Immature natural killer cell (primary cell): ENCODE measurements around the gene MSTO1. TPM values are rescaled to one million over a fixed set of nuclear protein-coding genes. Genes with fewer than 3 reads are reported as not detected.
"Not testable (repeated sequence)": the region's sequence is repeated elsewhere in the genome, so short reads cannot be mapped to it uniquely, and the experiment has no call there.

Experiments
- DNase-seq, 3 donors: peaks; one replicate each; pipeline ENCODE4 v3.0.0; 2022; ENCODE audit warnings: mixed read lengths in 1 of 3
- H3K27ac Mint-ChIP-seq, 6 donors: one replicate each; pipeline ENCODE4 v1.8.0; 2020; ENCODE audit warnings: mixed read lengths in 6 of 6, mild to moderate bottlenecking in 5 of 6, inconsistent platforms in 4 of 6, moderate library complexity in 3 of 6
- H3K27me3 Mint-ChIP-seq, 3 donors: one replicate each; pipeline ENCODE4 v1.8.0; 2020 to 2021; ENCODE audit warnings: low read depth in 3 of 3, mild to moderate bottlenecking in 3 of 3, mixed read lengths in 3 of 3, moderate library complexity in 3 of 3, inconsistent platforms in 1 of 3
- H3K36me3 Mint-ChIP-seq, 3 donors: one replicate each; pipeline ENCODE4 v1.8.0; 2020; ENCODE audit warnings: mixed read lengths in 3 of 3, inconsistent platforms in 2 of 3, mild to moderate bottlenecking in 2 of 3
- H3K4me1 Mint-ChIP-seq, 2 donors: one replicate each; pipeline ENCODE4 v1.8.0; 2020; ENCODE audit warnings: inconsistent platforms in 2 of 2, mild to moderate bottlenecking in 2 of 2, mixed read lengths in 2 of 2, moderate library complexity in 1 of 2
- H3K4me3 Mint-ChIP-seq, 5 donors: one replicate each; pipeline ENCODE4 v1.8.0; 2020; ENCODE audit warnings: mild to moderate bottlenecking in 5 of 5, mixed read lengths in 5 of 5, inconsistent platforms in 3 of 5, moderate library complexity in 3 of 5
- H3K9me3 Mint-ChIP-seq, 6 donors: one replicate each; pipeline ENCODE4 v1.8.0; 2020; ENCODE audit warnings: mild to moderate bottlenecking in 6 of 6, mixed read lengths in 6 of 6, inconsistent platforms in 4 of 6, moderate library complexity in 3 of 6
- polyA plus RNA-seq, 3 donors: library from polyadenylated mRNA; unstranded; fragments of 300-500 nt; fragmentation: Illumina TruSeq; gene quantifications; one replicate each; pipeline ENCODE4 v1.2.3, GENCODE V29; 2021

The MSTO1 gene
- polyA plus RNA-seq, 3 donors from 2014 or later = 7.5 to 20.0 (median 8.7) TPM

DNA sequence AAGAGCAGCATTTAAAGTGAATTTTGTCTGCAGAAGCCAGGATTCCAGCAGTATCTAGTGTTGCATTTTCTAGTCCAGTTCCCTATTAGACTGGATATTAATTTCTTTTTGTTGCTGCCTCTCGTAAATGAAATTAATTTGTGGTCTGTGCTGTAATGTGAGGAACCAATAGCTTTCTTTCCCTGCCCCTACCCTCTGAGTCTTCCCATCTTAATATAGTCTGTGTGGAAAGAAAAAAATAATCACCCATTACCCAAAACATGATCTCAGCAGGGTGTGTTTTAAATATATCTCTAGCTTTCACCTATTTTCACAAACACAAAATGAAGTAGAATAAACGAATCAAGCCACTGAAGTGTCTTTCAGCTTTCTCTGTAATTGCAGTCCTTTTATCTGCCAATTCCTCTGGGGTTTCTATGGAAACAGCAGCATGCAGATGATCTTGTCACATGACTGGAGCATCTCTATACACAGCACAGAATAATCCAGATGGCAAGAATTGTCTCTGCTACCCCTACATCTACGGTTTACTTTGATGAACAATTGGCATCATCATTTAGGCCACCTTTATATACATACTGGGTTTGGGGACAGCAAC is 14.0 kb upstream of the MSTO1 start:
- not testable (repeated sequence) for H3K4me1 Mint-ChIP-seq

DNA sequence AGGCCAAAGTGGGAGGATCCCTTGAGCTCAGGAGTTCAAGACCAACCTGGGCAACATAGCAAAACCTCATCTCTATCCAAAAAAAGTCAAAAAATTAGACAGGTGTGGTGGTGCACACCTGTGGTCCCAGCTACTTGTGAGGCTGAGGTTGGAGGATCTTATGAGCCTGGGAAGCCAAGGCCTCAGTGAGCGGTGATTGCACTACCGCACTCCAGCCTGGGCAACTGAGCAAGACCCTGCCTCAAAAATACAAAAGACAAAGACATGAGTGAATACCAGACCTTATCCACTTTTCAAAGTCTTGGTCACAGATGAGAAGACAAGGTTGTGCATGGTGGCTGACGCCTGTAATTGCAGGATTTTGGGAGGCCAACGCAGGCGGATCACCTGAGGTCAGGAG is 13.2 kb upstream of the MSTO1 start:
- Mint-ChIP-seq H3K9me3 (no peaks in the 10 kb centered on the region), H3K4me3 (no peak overlapping the region), H3K36me3 (no peaks in the 10 kb centered on the region), H3K4me1 (peaks cover 2 to 8% of the 10 kb centered on the region in 2 donors), H3K27me3 (no peaks in the 10 kb centered on the region), H3K27ac (no peak overlapping the region)
- no peak for DNase-seq

More for the DNA sequence above, 14.0 kb upstream of the MSTO1 start:
- H3K4me3 Mint-ChIP-seq, H3K27me3 Mint-ChIP-seq, DNase-seq, H3K9me3 Mint-ChIP-seq, H3K36me3 Mint-ChIP-seq: not testable (repeated sequence)
- peak overlapping the region in 1 of 6 donors; percentile 13 for H3K27ac Mint-ChIP-seq

DNA sequence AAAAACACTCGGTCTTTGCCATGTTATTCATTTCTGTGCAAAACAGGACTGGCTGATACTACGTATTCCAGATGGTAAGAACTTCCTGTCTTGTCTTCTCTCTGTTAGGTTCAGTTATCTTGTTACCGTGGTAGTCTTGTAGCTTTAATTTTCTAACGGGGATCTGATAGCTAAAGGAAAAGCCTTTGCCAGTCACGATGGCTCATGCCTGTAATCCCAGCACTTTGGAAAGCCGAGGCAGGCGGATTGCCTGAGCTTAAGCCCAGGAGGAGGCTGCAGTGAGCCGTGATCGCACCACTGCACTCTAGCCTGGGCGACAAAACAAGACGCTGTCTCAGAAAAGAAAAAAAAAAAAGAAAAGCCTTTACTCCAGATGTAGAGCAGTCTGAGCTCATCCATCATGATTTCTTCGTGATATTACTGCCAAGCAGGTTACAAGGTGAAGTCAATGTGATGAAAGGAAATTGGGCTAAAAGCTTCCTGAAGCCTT is 11.1 kb upstream of the MSTO1 start:
- H3K9me3 Mint-ChIP-seq = no peaks in the 10 kb centered on the region
- H3K27ac Mint-ChIP-seq = no peak overlapping the region
- H3K4me3 Mint-ChIP-seq = peak overlapping the region in 4 of 5 donors; percentile 5 to 65 (median 50)
- no peaks in the 10 kb centered on the region for H3K36me3 Mint-ChIP-seq
- H3K27me3 Mint-ChIP-seq = no peaks in the 10 kb centered on the region
- no peak for DNase-seq
- peaks cover 2 to 8% of the 10 kb centered on the region in 2 donors for H3K4me1 Mint-ChIP-seq

DNA sequence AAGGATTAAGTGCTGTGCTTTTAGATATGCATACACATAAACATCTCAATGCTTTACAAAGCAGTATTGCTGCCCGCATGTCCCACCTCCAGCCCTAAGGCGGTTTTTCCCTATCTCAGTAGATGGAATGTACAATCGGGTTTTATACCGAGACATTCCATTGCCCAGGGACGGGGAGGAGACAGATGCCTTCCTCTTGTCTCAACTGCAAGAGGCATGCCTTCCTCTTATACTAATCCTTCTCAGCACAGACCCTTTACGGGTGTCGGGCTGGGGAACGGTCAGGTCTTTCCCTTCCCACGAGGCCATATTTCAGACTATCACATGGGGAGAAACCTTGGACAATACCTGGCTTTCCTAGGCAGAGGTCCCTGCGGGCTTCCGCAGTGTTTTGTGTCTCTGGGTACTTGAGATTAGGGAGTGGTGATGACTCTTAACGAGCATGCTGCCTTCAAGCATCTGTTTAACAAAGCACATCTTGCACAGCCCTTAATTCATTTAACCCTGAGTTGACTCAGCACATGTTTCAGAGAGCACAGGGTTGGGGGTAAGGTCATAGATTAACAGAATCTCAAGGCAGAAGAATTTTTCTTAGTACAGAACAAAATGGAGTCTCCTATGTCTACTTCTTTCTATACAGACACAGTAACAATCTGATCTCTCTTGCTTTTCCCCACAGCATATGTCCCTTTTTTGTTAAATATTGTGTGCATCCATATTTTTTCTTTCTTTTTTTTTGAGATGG is 10.0 kb upstream of the MSTO1 start:
- DNase-seq, H3K36me3 Mint-ChIP-seq, H3K4me3 Mint-ChIP-seq, H3K27ac Mint-ChIP-seq, H3K9me3 Mint-ChIP-seq, H3K4me1 Mint-ChIP-seq, H3K27me3 Mint-ChIP-seq: not testable (repeated sequence)

DNA sequence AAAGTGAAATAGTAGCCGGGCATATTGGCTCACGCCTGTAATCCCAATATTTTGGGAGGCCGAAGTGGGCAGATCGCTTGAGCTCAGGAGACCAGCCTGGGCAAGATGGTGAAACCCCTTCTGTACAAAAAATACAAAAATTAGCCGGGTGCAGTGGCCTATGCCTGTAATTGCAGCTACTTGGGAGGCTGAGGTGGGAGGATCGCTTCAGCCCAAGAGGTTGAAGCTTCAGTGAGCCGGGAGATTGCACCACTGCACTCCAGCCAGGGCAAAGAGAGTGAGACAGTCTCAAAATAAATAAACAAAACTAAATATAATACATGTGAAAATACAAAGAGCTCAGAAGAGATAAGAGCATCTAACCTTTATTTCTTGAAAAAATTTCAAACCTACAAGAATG is 2.3 kb upstream of the MSTO1 start:
- H3K9me3 Mint-ChIP-seq = no peaks in the 10 kb centered on the region
- H3K27ac Mint-ChIP-seq = no peak overlapping the region
- H3K36me3 Mint-ChIP-seq = peaks cover 0 to 5% (median 0%) of the 10 kb centered on the region in 3 donors
- peaks cover 7 to 8% of the 10 kb centered on the region in 2 donors for H3K4me1 Mint-ChIP-seq
- H3K27me3 Mint-ChIP-seq = peaks cover 0 to 7% (median 4%) of the 10 kb centered on the region in 3 donors
- peak overlapping the region in 3 of 5 donors; percentile 43 to 49 (median 48) for H3K4me3 Mint-ChIP-seq
- no peak for DNase-seq

DNA sequence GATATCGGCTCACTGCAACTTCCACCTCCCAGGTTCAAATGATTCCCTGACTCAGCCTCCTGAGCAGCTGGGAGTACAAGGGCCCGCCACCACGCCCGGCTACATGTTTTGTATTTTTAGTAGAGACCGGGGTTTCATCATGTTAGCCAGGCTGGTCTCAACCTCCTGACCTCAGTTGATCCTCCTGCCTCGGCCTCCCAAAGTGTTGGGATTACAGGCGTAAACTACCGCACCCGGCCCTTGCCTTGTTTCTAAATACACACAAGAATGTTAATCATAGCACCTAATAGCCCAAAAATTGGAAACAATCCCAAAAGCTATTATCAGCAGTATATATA is 1.2 kb upstream of the MSTO1 start:
- Mint-ChIP-seq H3K27ac (no peak overlapping the region), H3K27me3 (peaks cover 0 to 7% (median 4%) of the 10 kb centered on the region in 3 donors), H3K9me3 (no peaks in the 10 kb centered on the region), H3K4me1 (peaks cover 7 to 8% of the 10 kb centered on the region in 2 donors), H3K4me3 (peak overlapping the region in 4 of 5 donors; percentile 50 to 59 (median 53)), H3K36me3 (peaks cover 0 to 5% (median 0%) of the 10 kb centered on the region in 3 donors)
- no peak for DNase-seq

DNA sequence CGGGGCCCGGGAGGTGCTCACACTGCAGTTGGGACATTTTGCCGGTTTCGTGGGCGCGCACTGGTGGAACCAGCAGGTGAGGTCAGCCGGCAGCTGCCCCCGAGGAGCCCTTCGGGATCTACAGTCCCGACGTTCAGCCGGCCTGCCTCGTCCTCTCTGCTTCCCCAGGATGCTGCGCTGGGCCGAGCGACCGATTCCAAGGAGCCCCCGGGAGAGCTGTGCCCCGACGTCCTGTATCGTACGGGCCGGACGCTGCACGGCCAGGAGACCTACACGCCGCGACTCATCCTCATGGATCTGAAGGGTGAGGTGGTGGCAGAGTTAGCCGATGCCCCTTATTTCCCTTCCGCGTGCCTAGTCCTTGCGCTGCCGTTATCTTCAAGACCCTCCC is 234 bp downstream of the MSTO1 start:
- not testable (repeated sequence) for H3K4me1 Mint-ChIP-seq, DNase-seq, H3K9me3 Mint-ChIP-seq, H3K27me3 Mint-ChIP-seq, H3K27ac Mint-ChIP-seq, H3K36me3 Mint-ChIP-seq
- peak overlapping the region; percentile 92 to 99 (median 98) for H3K4me3 Mint-ChIP-seq

DNA sequence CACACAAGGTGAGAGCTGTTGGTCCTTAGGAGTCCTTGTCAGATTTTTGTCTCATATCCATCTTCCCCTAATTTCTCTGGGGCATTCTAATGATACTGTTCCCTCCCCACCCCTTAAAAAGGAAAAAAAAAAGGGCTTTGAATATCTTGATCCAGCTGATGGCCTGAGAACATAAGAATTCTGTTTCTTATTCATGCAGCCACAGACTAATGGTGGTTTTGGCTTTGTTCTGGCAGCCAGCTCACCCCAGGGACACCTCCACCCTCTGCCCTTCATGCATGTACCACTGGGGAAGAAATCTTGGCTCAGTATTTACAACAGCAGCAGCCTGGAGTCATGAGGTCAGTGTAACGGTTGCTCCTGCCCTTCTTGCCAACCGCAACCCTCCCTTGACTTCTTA is 3.2 kb downstream of the MSTO1 start:
- not testable (repeated sequence) for DNase-seq, H3K4me3 Mint-ChIP-seq, H3K27ac Mint-ChIP-seq, H3K4me1 Mint-ChIP-seq, H3K27me3 Mint-ChIP-seq, H3K9me3 Mint-ChIP-seq, H3K36me3 Mint-ChIP-seq

DNA sequence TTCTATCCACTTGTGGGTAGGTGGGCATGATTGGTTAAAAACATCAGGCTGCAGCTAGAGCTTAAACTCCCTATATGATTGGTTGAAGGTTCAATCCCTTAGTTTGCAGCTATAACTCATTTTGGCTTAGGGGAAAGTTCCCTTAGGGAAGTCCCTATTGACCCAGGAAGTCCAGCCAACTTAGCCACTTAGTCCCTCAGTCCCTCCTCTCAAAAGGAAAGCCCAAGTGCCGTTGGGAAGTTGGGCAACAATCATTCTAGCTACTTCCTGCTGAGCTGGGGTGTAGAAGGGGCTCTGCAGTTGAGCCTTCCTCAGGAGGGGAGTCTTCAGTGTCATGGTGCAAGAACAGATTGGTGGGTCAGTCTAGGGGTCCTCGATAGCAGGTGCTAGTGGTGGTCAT is 12.2 kb downstream of the MSTO1 start:
- H3K27me3 Mint-ChIP-seq = no peaks in the 10 kb centered on the region
- H3K9me3 Mint-ChIP-seq = peaks cover 0 to 3% (median 0%) of the 10 kb centered on the region in 6 donors
- no peak overlapping the region for H3K27ac Mint-ChIP-seq
- peaks cover 0 to 8% (median 4%) of the 10 kb centered on the region in 3 donors for H3K36me3 Mint-ChIP-seq
- no peak for DNase-seq
- no peak overlapping the region for H3K4me3 Mint-ChIP-seq
- no peaks in the 10 kb centered on the region for H3K4me1 Mint-ChIP-seq

DNA sequence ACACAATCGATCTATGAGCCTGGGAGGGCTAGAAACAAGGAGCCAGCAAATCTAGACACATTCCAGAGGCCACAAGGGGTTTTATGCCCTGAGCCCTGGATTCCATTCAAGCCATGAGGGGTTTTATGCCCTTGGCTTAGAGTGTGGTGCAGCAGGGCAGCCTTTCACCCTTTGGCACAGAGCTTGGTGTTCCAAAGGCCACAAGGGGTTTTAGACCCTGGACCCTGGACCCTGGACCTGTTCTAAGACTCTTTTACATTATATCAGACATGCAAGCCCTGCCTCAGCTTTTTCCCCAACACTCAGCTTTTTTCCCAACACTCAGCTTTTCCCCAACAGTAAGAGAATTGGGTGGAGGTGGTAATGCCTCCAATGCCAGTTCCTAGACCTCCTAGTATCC is 13.3 kb downstream of the MSTO1 start:
- Mint-ChIP-seq H3K27me3 (no peaks in the 10 kb centered on the region), H3K36me3 (peaks cover 0 to 8% (median 4%) of the 10 kb centered on the region in 3 donors), H3K4me1 (no peaks in the 10 kb centered on the region), H3K9me3 (peaks cover 0 to 3% (median 0%) of the 10 kb centered on the region in 6 donors), H3K27ac (no peak overlapping the region), H3K4me3 (no peak overlapping the region)
- DNase-seq = no peak

DNA sequence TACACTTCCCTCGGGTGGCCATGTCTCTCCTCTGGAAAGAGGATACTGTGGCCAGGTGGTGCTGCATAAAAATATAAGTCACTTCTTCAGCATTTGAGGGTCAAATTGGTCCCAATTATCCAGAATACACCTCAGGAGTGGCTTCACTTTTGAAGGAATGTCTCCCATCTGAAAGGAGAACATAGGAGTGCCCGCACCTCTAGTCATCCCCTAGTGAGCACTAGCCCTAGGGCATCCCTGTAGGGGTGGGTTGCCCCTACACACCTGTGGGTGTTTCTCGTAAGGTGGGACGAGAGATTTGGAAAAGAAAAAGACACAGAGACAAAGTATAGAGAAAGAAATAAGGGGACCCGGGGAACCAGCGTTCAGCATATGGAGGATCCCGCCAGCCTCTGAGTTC is 16.4 kb downstream of the MSTO1 start:
- H3K27me3 Mint-ChIP-seq, H3K4me1 Mint-ChIP-seq, DNase-seq, H3K27ac Mint-ChIP-seq, H3K36me3 Mint-ChIP-seq, H3K9me3 Mint-ChIP-seq, H3K4me3 Mint-ChIP-seq: not testable (repeated sequence)

DNA sequence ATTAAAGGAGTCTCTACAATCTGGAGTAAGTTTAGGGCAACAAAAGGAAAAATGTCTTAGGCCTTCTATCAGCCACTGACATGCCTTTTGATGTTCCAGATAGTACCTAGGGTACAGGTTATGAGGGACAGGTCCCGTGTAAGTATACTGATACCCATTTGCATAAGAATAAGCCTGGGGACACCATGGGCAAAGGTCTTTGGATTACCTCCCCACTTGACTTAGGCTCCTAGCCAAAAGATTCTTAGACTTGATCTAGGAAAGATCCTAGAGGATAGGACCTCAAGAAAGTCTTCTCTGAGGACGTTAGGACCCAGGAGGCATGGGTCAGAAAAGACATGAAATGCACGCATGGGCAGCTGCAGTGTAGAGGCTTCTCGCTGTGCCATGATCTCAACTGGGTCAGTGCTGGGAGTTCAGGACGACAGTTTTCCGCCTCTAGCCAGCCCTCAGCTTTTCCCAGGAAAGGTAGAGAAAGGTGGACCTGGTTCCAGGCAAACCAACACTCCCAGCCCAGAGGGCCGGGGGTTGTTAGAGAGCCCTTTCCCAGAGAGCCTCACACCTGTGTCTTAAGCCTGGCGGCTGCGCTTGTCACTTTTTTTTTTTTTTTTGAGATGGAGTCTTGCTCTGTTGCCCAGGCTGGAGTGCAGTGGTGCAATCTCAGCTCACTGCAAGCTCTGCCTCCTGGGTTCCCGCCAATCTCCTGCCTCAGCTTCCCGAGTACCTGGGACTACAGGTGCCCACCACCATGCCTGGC is 26.6 kb downstream of the MSTO1 start:
- H3K27me3 Mint-ChIP-seq = peaks cover 4 to 11% (median 8%) of the 10 kb centered on the region in 3 donors
- peaks cover 23 to 25% of the 10 kb centered on the region in 2 donors for H3K4me1 Mint-ChIP-seq
- peak overlapping the region; percentile 93 to 97 (median 96) for H3K27ac Mint-ChIP-seq
- H3K4me3 Mint-ChIP-seq = peak overlapping the region; percentile 93 to 98 (median 96)
- H3K36me3 Mint-ChIP-seq = peaks cover 0 to 2% (median 2%) of the 10 kb centered on the region in 3 donors
- peaks cover 0 to 3% (median 2%) of the 10 kb centered on the region in 6 donors for H3K9me3 Mint-ChIP-seq
- DNase-seq = no peak

DNA sequence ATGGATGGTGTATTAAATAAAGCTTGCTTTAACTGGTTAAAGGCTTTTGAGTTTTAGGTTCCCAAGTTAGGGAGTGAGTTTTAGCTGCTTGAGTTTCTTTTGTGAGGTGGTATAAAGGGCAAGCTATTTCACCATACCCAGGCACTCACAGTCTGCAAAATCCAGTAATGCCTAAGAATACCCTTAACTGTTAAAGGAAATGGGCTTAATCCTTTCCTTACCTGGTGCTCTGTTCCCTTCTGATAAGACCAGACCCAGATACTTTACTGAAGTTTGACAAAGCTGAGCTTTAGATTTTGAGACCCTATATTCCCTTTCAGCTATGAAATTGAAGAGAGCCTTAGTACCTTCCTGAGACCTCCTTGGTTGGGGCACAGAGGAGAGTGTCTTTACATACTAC is 30.3 kb downstream of the MSTO1 start:
- Mint-ChIP-seq H3K36me3 (peaks cover 7 to 13% (median 8%) of the 10 kb centered on the region in 3 donors), H3K4me1 (peaks cover 23 to 25% of the 10 kb centered on the region in 2 donors), H3K27me3 (peaks cover 6 to 12% (median 11%) of the 10 kb centered on the region in 3 donors), H3K4me3 (no peak overlapping the region), H3K27ac (no peak overlapping the region), H3K9me3 (peaks cover 10 to 26% (median 20%) of the 10 kb centered on the region in 6 donors)
- DNase-seq = no peak
